GM19438 (cell line): Measurements from ENCODE around the gene PPM1G.
"Not testable (repeated sequence)": the region's sequence is repeated elsewhere in the genome, so short reads cannot be mapped to it uniquely, and the experiment has no call there.

Experiments used
- ATAC-seq: cut with Tn5 transposase; IDR thresholded peaks from one replicate; pipeline ENCODE4 v1.9.1; 2021; ENCODE audit warnings: low read depth; ENCODE audit not compliant: unreplicated experiment

Gene PPM1G

DNA sequence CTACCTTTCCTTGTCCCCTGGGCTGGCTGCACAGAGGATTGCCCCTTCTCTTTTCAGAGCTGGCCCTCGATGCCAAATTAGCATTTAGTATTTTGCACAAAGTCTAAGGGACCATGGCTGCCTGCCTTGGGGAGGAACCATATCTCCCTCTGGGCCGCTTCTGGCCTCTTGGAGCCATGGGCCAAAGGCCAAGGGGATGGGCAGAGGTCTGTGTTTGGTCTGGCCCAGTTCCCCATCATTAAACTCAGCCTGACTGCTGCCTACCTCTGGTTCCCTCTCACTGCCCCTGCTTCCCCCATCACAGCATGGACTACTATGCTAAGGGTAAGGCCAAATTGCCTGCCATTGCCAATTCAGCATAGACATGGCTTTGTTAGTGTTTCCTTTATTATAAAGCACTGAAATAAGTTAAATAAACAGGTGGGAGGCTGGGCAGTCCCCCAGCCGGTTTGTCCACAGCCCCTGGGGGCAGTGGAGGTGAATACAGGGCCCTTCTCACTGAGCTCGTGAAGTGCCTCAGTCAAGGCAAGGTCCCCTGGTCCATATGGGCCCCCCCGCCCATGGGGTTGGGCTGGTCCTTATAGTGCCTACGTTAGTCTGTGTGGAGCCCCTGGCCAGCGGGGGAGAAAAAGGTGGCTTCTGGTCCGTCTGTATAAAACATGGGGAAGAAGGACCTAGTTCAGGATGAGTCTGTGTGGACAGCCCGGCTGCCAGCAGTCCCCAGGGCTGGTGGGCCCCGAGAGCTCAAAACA, 32.3 kb downstream of the PPM1G start:
- no peak for ATAC-seq

- no peak for ATAC-seq
These were observed 33.1 kb downstream of the PPM1G start for GRCh38 chr2:27376151-27376865.

DNA sequence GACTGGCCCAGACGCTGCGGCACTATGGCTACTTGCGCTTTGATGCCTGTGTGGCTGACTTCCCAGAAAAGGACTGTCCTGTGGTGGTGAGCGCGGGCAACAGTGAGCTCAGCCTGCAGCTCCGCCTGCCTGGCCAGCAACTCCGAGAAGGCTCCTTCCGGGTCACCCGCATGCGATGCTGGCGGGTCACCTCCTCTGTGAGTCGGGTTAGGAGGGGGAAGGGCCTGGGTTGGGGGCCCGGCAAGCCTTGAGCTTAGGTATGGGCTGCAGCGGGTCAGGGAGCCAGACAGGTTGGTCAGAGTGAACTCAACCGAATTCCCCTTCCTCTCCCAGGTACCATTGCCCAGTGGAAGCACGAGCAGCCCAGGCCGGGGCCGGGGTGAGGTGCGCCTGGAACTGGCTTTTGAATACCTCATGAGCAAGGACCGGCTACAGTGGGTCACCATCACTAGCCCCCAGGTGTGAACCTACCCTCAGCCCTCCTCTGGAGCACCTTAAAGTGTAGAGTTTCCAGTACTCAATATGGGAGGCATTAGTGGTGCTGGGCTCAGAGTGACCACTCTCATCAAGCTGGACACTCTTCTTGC, 33.8 kb downstream of the PPM1G start:
- ATAC-seq: no peak

DNA sequence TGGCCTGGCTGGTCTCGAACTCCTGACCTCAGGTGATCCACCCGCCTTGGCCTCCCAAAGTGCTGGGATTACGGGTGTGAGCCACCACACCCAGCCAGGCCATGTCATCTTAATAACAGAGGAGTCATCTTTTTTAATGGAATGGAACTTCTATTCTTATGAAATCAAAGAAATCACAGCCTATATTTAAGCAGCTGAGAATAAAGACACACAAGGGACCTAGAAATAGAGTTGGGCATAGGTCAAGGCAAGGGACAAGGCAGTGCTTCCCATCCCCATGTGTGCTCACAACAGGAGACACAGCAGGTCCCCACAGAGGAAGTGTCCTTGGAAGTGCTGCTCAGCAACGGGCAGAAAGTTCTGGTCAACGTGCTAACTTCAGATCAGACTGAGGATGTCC, 35.8 kb downstream of the PPM1G start:
- no peak for ATAC-seq

GRCh38 chr2:27372937-27373336, 36.5 kb downstream of the PPM1G start:
- no peak for ATAC-seq

- ATAC-seq: peak; percentile 28
These were observed 38.4 kb downstream of the PPM1G start for GRCh38 chr2:27370816-27371620.

DNA sequence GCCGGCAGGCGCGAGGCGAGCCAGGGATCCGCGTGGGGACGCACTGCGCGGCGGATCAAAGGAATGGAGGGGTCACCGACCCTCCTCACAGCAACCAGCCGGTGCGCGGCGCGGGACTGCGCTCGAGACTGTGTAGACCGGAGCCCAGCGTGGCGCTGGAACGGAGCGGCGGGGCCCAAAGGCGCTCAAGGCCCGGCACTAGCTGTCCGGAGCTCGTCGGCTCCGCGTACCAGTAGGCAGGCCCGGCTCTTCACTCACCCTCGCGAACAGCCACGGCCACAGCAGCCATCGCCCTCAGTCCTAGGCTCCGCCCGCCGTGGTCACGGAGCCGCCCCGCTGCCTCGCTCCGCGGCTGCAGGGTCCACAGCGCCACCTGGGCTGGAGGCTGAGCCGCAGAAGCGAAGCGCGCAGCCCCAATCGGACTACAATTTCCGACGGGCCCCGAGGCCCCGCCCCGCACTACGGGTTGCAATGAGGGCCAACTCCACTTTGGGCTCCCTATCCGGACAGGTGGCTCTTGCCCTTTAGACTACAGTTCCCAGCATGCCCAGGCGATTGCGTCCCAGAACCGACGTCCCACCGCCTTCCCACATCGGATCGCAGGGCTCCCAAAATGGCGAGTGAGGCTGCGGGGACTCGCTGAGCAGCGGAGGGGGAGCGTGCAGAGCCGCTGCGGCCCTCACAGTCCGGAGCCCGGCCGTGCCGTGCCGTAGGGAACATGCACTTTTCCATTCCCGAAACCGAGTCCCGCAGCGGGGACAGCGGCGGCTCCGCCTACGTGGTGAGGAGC, 39.2 kb downstream of the PPM1G start, which contains the start of the genes EIF2B4 and SNX17:
Gene EIF2B4 (minus strand): TSS at position 313 of the 790 bp plus-strand sequence. CDS start 24 bp downstream, at position 289.
Gene SNX17 (plus strand): TSS at position 591 of the 790 bp plus-strand sequence. CDS start 128 bp downstream, at position 719.
- ATAC-seq: peak; percentile 88

- no peak for ATAC-seq
These were observed 39.8 kb downstream of the PPM1G start for GRCh38 chr2:27369471-27370025.

DNA sequence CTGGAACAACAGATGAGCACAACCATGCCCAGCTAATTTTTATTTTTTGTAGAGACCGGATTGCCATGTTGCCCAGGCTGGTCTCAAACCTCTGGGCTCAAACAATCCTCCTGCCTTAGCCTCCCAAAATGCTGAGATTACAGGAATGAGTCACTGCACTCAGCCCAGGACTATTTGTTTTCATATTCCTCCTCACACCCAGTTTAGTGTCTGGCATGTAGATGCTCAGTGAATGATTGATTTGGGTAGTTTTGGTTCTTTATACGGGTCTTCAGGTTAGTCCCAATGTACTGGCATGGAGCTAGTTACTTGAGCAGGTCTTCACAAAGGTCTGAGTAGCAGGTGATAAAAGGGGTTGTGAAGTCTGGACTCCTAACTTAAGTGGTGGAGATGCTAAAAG, 45.5 kb downstream of the PPM1G start:
- no peak for ATAC-seq

GRCh38 chr2:27362678-27363420, 46.5 kb downstream of the PPM1G start:
- ATAC-seq: no peak

GRCh38 chr2:27356382-27357181, 52.8 kb downstream of the PPM1G start, which contains the start of gene GTF3C2:
TSS of gene GTF3C2 (minus strand) at chr2:27356764. CDS start at chr2:27343554, 13,210 bp downstream.
- ATAC-seq: peak; percentile 85

- peak; percentile 36 for ATAC-seq
These were observed 53.4 kb downstream of the PPM1G start for GRCh38 chr2:27356056-27356381.

GRCh38 chr2:27354597-27354927, 54.8 kb downstream of the PPM1G start:
- no peak for ATAC-seq

- no peak for ATAC-seq
These were observed 55.4 kb downstream of the PPM1G start for GRCh38 chr2:27353762-27354596.

GRCh38 chr2:27353386-27353761, 56.0 kb downstream of the PPM1G start:
- ATAC-seq: not testable (repeated sequence)

- ATAC-seq: no peak
These were observed 57.4 kb downstream of the PPM1G start for GRCh38 chr2:27351802-27352598.
